GM12872 (cell line): ENCODE results near the gene SLC10A4.

ENCODE experiments used
- TF ChIP-seq, protein P1 (sequence below): IDR thresholded peaks from 3 replicates; pipeline ENCODE4 v1.5.1; 2011; ENCODE audit warnings: low read depth, mild to moderate bottlenecking, low read length, moderate library complexity; ENCODE audit not compliant: insufficient read depth

Gene SLC10A4

DNA sequence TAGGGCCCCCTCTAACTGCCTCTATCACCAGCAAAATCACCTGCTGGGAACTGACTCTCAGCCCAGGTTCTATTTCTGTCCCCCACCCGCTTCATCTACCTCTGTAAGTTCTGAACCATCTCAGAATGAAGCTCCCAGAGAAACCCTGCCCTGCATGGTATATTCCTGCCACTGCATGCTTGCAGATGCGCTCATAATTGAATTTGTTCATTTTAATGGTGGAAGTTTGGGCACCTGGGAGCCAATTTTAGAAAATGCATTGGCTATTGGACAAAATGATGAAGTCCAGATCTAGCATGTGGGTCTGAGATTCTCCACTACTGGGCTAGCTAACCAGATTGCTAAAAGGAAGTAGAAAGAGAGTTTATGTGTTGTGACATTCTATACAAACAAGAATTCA lies 28.6 kb upstream of the SLC10A4 start:
- TF ChIP-seq, protein P1, sequence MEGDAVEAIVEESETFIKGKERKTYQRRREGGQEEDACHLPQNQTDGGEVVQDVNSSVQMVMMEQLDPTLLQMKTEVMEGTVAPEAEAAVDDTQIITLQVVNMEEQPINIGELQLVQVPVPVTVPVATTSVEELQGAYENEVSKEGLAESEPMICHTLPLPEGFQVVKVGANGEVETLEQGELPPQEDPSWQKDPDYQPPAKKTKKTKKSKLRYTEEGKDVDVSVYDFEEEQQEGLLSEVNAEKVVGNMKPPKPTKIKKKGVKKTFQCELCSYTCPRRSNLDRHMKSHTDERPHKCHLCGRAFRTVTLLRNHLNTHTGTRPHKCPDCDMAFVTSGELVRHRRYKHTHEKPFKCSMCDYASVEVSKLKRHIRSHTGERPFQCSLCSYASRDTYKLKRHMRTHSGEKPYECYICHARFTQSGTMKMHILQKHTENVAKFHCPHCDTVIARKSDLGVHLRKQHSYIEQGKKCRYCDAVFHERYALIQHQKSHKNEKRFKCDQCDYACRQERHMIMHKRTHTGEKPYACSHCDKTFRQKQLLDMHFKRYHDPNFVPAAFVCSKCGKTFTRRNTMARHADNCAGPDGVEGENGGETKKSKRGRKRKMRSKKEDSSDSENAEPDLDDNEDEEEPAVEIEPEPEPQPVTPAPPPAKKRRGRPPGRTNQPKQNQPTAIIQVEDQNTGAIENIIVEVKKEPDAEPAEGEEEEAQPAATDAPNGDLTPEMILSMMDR, result no peak

DNA sequence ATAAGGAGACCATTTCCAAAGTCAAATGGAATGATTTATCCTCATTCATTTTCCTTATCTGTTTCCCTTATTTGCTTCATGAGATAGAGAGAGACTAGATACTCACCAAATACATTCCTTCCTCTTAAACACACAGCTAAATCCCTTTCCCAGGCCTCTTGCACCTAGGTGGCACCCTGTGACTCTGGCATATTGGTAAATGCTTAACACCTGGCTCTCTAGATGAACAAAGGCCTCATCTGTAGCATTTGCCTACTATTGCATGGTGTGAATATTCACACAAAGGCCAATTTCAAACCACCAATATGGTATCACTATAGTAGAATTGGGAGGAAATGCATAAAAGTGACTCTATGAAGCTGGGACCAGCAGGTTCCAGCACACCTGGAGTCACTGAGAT lies 22.1 kb upstream of the SLC10A4 start:
- TF ChIP-seq, protein P1, result no peak

DNA sequence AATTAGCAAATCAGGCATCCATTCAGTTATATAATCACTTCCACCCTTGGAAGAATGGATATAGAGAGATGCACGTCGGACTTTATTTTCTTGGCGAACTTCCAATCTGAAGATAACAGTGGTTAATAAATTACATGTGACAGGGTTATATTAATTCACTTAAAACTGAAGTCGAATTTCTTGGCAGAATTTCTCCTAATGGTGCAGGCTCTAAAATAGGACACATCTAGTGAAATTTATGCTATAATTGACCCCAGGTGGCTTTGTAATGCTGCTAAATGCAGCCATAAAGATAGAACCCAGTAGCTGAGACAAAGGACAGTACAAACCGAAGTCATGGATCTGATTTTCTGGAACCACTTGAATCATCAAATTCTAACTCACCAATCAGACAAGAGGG lies 20.8 kb upstream of the SLC10A4 start:
- TF ChIP-seq, protein P1, result no peak

DNA sequence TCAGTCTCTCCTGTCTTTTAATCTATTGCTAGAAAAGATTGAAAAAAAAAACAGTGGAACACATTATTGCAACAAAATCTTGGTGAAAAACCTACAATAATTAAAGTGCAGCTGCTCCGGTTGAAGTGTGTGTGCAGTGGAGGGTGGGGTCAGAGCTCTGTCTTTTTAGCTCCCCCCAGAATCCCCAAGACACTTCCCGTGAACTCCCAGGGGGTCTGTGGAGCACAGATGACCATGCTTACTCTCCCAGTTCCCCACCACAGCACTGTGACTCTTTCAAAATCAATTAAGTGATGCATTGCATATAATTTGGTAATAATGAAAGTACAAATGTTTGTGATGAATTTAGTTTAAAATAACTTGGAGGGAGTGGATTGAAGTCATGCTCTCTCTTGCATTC lies 15.7 kb upstream of the SLC10A4 start:
- TF ChIP-seq, protein P1, result no peak

DNA sequence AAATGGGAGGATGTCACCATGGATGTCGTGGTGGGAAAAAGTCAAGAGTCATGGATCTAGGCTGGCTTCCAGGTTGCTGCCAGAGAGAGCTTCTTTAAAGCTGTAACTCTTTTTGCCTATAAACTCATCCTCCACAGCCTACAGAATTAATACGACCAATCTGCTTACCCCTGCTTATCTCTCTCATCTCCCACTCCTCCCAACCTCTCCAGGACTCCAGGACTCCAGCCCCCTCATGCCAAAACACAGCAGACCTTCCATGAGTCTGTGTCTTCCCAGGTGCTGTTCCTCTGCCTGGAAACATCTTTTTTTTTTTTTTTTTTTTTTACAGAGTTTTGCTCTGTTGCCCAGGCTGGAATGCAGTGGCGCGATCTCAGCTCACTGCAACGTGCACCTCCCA lies 15.3 kb upstream of the SLC10A4 start:
- TF ChIP-seq, protein P1, result no peak

DNA sequence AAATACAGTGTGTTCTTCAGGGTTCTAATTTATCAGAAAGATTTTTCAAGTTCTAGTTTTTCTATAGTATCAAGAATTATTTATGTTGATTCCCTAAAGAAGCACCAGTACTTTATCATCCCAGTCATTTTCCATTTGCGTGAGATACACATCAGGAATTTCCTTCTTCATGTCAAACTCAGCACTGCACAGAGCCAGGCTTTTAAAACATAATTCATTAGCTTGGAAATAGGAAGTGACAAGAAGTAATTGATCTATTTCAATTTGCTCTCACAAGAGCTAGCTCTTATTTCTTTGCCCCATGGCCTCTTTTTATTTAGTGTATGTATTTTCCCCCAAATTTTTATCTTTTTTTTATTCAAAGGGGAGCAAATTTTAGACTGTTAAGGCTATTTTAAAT lies 13.0 kb upstream of the SLC10A4 start:
- TF ChIP-seq, protein P1, result no peak

DNA sequence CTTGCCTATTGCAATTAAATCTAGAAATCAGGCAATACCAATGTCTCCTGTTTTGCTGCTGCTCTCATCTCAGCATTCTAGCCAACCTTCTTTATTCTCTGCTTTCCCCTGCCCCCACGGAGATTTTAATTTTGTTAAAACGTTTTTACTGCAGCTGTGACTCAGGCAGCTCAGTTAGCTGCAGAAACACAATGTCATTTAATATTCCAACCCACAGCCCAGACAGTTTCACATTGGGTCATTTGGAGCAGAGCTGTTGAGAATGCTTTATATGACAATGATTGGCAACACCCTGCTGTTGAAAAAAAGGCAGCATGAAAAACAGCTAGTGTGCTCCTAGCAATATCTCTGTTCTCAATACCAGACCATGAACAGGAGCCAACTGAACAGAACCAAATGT lies 12.6 kb upstream of the SLC10A4 start:
- TF ChIP-seq, protein P1, result no peak

DNA sequence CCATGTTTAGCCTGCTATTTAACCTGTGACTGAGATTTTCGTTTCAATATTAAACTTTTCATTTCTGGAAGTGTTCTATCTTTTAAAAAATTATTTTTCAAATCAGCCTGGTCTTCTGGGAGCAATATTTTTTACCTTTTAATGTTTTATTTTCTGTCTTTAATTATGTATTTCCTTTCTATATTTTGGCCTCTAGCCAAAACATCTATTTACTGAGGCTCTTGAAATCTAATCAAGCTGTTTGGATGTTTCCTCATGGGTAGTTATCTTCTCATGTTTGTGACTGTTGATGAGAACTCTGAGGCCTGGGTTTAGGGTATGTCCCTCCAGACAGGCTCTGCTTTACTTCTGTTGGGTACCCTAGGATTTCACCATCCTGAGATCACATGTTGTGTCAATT lies 10.3 kb upstream of the SLC10A4 start:
- TF ChIP-seq, protein P1, result no peak
